ENCODE measurements around the gene C11orf54. TPM values are rescaled to one million over a fixed set of nuclear protein-coding genes. Genes with fewer than 3 reads are reported as not detected.

C11orf54 gene
- total and polyA plus RNA-seq, 10 of the 15 experiments (the other 5 are each of a cell fraction or from before 2014, with no cell fraction given) = 15.1 to 32.3 (median 26.8) TPM

GRCh38 chr11:93720522-93720921, 20.9 kb upstream of the C11orf54 start (continued):
- no peak for TF ChIP-seq ZNF592 (IDR thresholded peaks at IDR 0.05)

- ATAC-seq (no peak), DNase-seq (ENCODE audit: low read depth, low spot score) (no peak), FAIRE-seq (no peak)
- H3K27ac ChIP-seq (ENCODE audit: control insufficient read depth, insufficient read depth) = no peak overlapping the region
- H3K4me1 ChIP-seq (ENCODE audit: control insufficient read depth, insufficient read depth, low read length) = no peaks in the 10 kb centered on the region
- H2AFZ ChIP-seq (ENCODE audit: control insufficient read depth, low read depth, low read length) = no peak overlapping the region
- peaks cover 5 to 28% of the 10 kb centered on the region in 2 experiments for H3K36me3 ChIP-seq (ENCODE audit: control insufficient read depth in 2 of 2, insufficient read depth in 2 of 2, low read length in 1 of 2)
- H4K20me1 ChIP-seq (ENCODE audit: control insufficient read depth, insufficient read depth) = no peaks in the 10 kb centered on the region
- H3K4me3 ChIP-seq = no peak overlapping the region
- no peak overlapping the region for H3K9ac ChIP-seq (ENCODE audit: control insufficient read depth, insufficient read depth, low read length)
- BruUV-seq (replicated peaks) = no TSS peak
- H3K79me2 ChIP-seq (ENCODE audit: control insufficient read depth, insufficient read depth, low read length) = no peaks in the 10 kb centered on the region
- H3K4me2 ChIP-seq (ENCODE audit: control insufficient read depth, insufficient read depth) = no peak overlapping the region
- no peaks in the 10 kb centered on the region for H3K27me3 ChIP-seq (replicated peaks in 1 of 2; ENCODE audit: control insufficient read depth in 2 of 2, insufficient read depth in 2 of 2, low read length in 1 of 2)
- in situ Hi-C loops (cut with MboI) = no loop called here
- intact Hi-C loops (cut with micrococcal nuclease; ENCODE audit: unreplicated experiment) = no loop called here
- ChIA-PET CTCF (no interaction called here), POLR2A (interaction anchor here (1.4 kb wide), 1 partner anchor 11 kb away, joined by 3 read pairs; no protein-coding TSS in a partner anchor), SMC1A (ENCODE audit: uncharacterized antibody, unreplicated experiment) (interaction anchor here (2.0 kb wide), 1 partner anchor 12 kb away, joined by 5 read pairs; no protein-coding TSS in a partner anchor), RAD21 (ENCODE audit: unreplicated experiment) (no interaction called here)
- no peak for TF ChIP-seq WRNIP1 (IDR thresholded peaks at IDR 0.05; ENCODE audit: borderline replicate concordance, low read depth, low read length)
- TF ChIP-seq ZBTB4 (CRISPR knock-in tag; IDR thresholded peaks at IDR 0.05) = no peak
- TF ChIP-seq JUND (IDR thresholded peaks at IDR 0.05; ENCODE audit: low read depth, low read length) = no peak
- WGBS (ENCODE audit: insufficient coverage, insufficient replicate concordance, low lambda C conversion rate, missing lambda C conversion rate) = 82% methylated on average over 1 of the region's 1 CpG
- H3K9me3 ChIP-seq (replicated peaks; ENCODE audit: control insufficient read depth, insufficient read depth, low read length) = no peaks in the 10 kb centered on the region
These were observed 17.4 kb upstream of the C11orf54 start for GRCh38 chr11:93724089-93724488.
